GM23248 (cell line): ENCODE results near the gene MESD. TPM values are rescaled to one million over a fixed set of nuclear protein-coding genes. Genes with fewer than 3 reads are reported as not detected.

ENCODE experiments used
- DNase-seq: peaks from one replicate; pipeline ENCODE4 v3.0.0-alpha.2; 2015
- H2AFZ ChIP-seq: fragments of 200-600 bp; sonication (generic); 2 replicates; pipeline ENCODE4 v1.6.1; 2016; ENCODE audit warnings: antibody characterized with exemption
- H3F3A ChIP-seq: fragments of 200-600 bp; sonication (generic); 2 replicates; pipeline ENCODE4 v1.6.1; 2016; ENCODE audit warnings: mild to moderate bottlenecking, antibody characterized with exemption, mixed run types; ENCODE audit not compliant: insufficient read depth
- H3K27ac ChIP-seq: fragments of 200-600 bp; sonication (generic); 2 replicates; pipeline ENCODE4 v1.5.1; 2016; ENCODE audit warnings: mild to moderate bottlenecking
- H3K27me3 ChIP-seq: fragments of 200-600 bp; sonication (generic); replicated peaks from 2 replicates; pipeline ENCODE4 v1.6.1; 2016; ENCODE audit warnings: mild to moderate bottlenecking; ENCODE audit not compliant: insufficient read depth
- H3K36me3 ChIP-seq: fragments of 200-600 bp; sonication (generic); 2 replicates; pipeline ENCODE4 v1.6.1; 2016; ENCODE audit warnings: low read depth, mild to moderate bottlenecking
- H3K4me1 ChIP-seq: fragments of 200-600 bp; sonication (generic); 2 replicates; pipeline ENCODE4 v1.6.1; 2016; ENCODE audit warnings: mild to moderate bottlenecking; ENCODE audit not compliant: insufficient read depth
- H3K4me2 ChIP-seq: fragments of 200-600 bp; sonication (generic); one replicate; pipeline ENCODE4 v1.6.1; 2016; ENCODE audit warnings: mild to moderate bottlenecking; ENCODE audit not compliant: unreplicated experiment
- H3K4me3 ChIP-seq: fragments of 200-600 bp; sonication (generic); 2 replicates; pipeline ENCODE4 v1.5.1; 2016; ENCODE audit warnings: mild to moderate bottlenecking
- H3K79me2 ChIP-seq: fragments of 200-600 bp; sonication (generic); 2 replicates; pipeline ENCODE4 v1.6.1; 2016; ENCODE audit warnings: mild to moderate bottlenecking; ENCODE audit not compliant: insufficient read depth
- H3K9ac ChIP-seq: fragments of 200-600 bp; sonication (generic); 2 replicates; pipeline ENCODE4 v1.6.1; 2016; ENCODE audit warnings: mild to moderate bottlenecking
- H3K9me2 ChIP-seq: fragments of 200-600 bp; sonication (generic); 2 replicates; pipeline ENCODE4 v1.6.1; 2016; ENCODE audit warnings: mixed run types, mild to moderate bottlenecking, moderate library complexity; ENCODE audit not compliant: insufficient read depth
- H3K9me3 ChIP-seq: fragments of 200-600 bp; sonication (generic); one replicate; pipeline ENCODE4 v1.6.1; 2017; ENCODE audit warnings: low read depth
- H4K20me1 ChIP-seq: fragments of 200-600 bp; sonication (generic); 2 replicates; pipeline ENCODE4 v1.6.0; 2016; ENCODE audit not compliant: insufficient read depth
- EZH2 ChIP-seq: fragments of 200-600 bp; sonication (generic); IDR thresholded peaks from 2 replicates; pipeline ENCODE4 v1.6.1; 2018; ENCODE audit warnings: antibody characterized with exemption, mild to moderate bottlenecking; ENCODE audit not compliant: insufficient read depth, poor library complexity, severe bottlenecking
- EZH2phosphoT487 ChIP-seq: fragments of 200-600 bp; sonication (generic); IDR thresholded peaks from 2 replicates; pipeline ENCODE4 v1.6.1; 2018; ENCODE audit warnings: antibody characterized with exemption, moderate library complexity, mild to moderate bottlenecking, low read depth; ENCODE audit not compliant: insufficient read depth
- WGBS, 2 experiments: methylation state at CpG; one replicate each; pipeline ENCODE4 v1.1.6; 2015 to 2017; ENCODE audit warnings: low lambda C conversion rate in 2 of 2, low coverage in 1 of 2; ENCODE audit errors: missing lambda C conversion rate in 2 of 2; 5-methylcytosine and 5-hydroxymethylcytosine counted together
- in situ Hi-C: fragments of 300-500 bp; cut with MboI; formaldehyde crosslinking; loops from 2 replicates; pipeline ENCODE4 v1.15.0; 2020
- polyA plus RNA-seq: library from polyadenylated mRNA; unstranded; fragments of >200 nt; fragmentation: Nextera tagmentation; extraction: Ambion mirVana; gene quantifications from 2 replicates; pipeline ENCODE4 v1.2.1, GENCODE V29; 2016
- total RNA-seq: library from RNA; depleted of rRNA; stranded (reverse); fragments of >200 nt; shearing (Covaris generic); gene quantifications from 2 replicates; pipeline ENCODE4 v1.2.3, GENCODE V29; 2014

Gene MESD
- total and polyA plus RNA-seq, 2 experiments from 2014 or later, result 23.0 to 35.5 TPM

GRCh38 chr15:80970018-80970657, 19.5 kb downstream of the MESD start:
- no peaks in the 10 kb centered on the region for H3K9me3 ChIP-seq
- peaks cover 13% of the 10 kb centered on the region for H3K4me1 ChIP-seq
- no peak overlapping the region for H3K4me2 ChIP-seq
- no peaks in the 10 kb centered on the region for H4K20me1 ChIP-seq
- H3K79me2 ChIP-seq, result peaks cover 14% of the 10 kb centered on the region
- peak; percentile 72 for DNase-seq
- no peak overlapping the region for H3K4me3 ChIP-seq
- H3K9ac ChIP-seq, result no peak overlapping the region
- no peak overlapping the region for H2AFZ ChIP-seq
- no peak overlapping the region for H3K27ac ChIP-seq
- H3K36me3 ChIP-seq, result no peaks in the 10 kb centered on the region
- in situ Hi-C loops, result loop anchor here (10.0 kb wide), 1 partner anchor 295 kb away; no protein-coding TSS in a partner anchor
- H3F3A ChIP-seq, result no peaks in the 10 kb centered on the region; the same call in 1 of the 2 replicates
- no peaks in the 10 kb centered on the region for H3K9me2 ChIP-seq
- H3K27me3 ChIP-seq, result no peaks in the 10 kb centered on the region
- no peak for TF ChIP-seq EZH2
- TF ChIP-seq EZH2phosphoT487, result no peak
- 52 to 53% methylated on average over 12 of the region's 12 CpGs for WGBS, 2 experiments

GRCh38 chr15:80969316-80969715, 20.3 kb downstream of the MESD start:
- H3F3A ChIP-seq, result no peaks in the 10 kb centered on the region; the same call in 1 of the 2 replicates
- no peaks in the 10 kb centered on the region for H3K9me3 ChIP-seq
- H4K20me1 ChIP-seq, result no peaks in the 10 kb centered on the region
- H3K4me3 ChIP-seq, result no peak overlapping the region
- peaks cover 13% of the 10 kb centered on the region for H3K4me1 ChIP-seq
- in situ Hi-C loops, result no loop called here
- H3K9ac ChIP-seq, result no peak overlapping the region
- H3K9me2 ChIP-seq, result no peaks in the 10 kb centered on the region
- no peak overlapping the region for H3K4me2 ChIP-seq
- no peak for TF ChIP-seq EZH2phosphoT487
- no peak for TF ChIP-seq EZH2
- H3K27me3 ChIP-seq, result no peaks in the 10 kb centered on the region
- no peak overlapping the region for H2AFZ ChIP-seq
- 89 to 90% methylated on average over 7 of the region's 7 CpGs for WGBS, 2 experiments
- DNase-seq, result no peak
- no peaks in the 10 kb centered on the region for H3K36me3 ChIP-seq
- H3K27ac ChIP-seq, result no peak overlapping the region
- H3K79me2 ChIP-seq, result peaks cover 7% of the 10 kb centered on the region

- Histone ChIP-seq H3K79me2 (peaks cover 6% of the 10 kb centered on the region; the same call in 1 of the 2 replicates), H3K27ac (no peak overlapping the region), H3F3A (no peaks in the 10 kb centered on the region; the same call in 1 of the 2 replicates), H3K9ac (no peak overlapping the region), H2AFZ (no peak overlapping the region), H3K27me3 (no peaks in the 10 kb centered on the region), H3K4me2 (peak overlapping the region; percentile 56), H3K36me3 (no peaks in the 10 kb centered on the region), H3K4me1 (peaks cover 13% of the 10 kb centered on the region), H3K9me3 (no peaks in the 10 kb centered on the region), H4K20me1 (no peaks in the 10 kb centered on the region), H3K4me3 (no peak overlapping the region), H3K9me2 (no peaks in the 10 kb centered on the region)
- no peak for DNase-seq
- TF ChIP-seq EZH2 (no peak), EZH2phosphoT487 (no peak)
- in situ Hi-C loops, result no loop called here
- WGBS, 2 experiments, result 81 to 90% methylated on average over 4 of the region's 4 CpGs
Observed at GRCh38 chr15:80967991-80968510, 21.6 kb downstream of the MESD start.

GRCh38 chr15:80967451-80967850, 22.2 kb downstream of the MESD start:
- H3K9ac ChIP-seq, result no peak overlapping the region
- no peaks in the 10 kb centered on the region; the same call in 1 of the 2 replicates for H3F3A ChIP-seq
- WGBS, 2 experiments, result 54 to 57% methylated on average over 3 of the region's 3 CpGs
- no peak overlapping the region for H2AFZ ChIP-seq
- TF ChIP-seq EZH2phosphoT487, result no peak
- H3K4me3 ChIP-seq, result no peak overlapping the region
- no peaks in the 10 kb centered on the region for H3K36me3 ChIP-seq
- H3K27ac ChIP-seq, result no peak overlapping the region
- in situ Hi-C loops, result no loop called here
- peaks cover 13% of the 10 kb centered on the region for H3K4me1 ChIP-seq
- H3K79me2 ChIP-seq, result peaks cover 12% of the 10 kb centered on the region
- H3K9me2 ChIP-seq, result no peaks in the 10 kb centered on the region
- peak; percentile 63 for DNase-seq
- H4K20me1 ChIP-seq, result no peaks in the 10 kb centered on the region
- no peaks in the 10 kb centered on the region for H3K27me3 ChIP-seq
- H3K4me2 ChIP-seq, result peak overlapping the region; percentile 56
- no peaks in the 10 kb centered on the region for H3K9me3 ChIP-seq
